Kidney epithelial cell (primary cell): ENCODE results near the gene GALNT17. TPM values are rescaled to one million over a fixed set of nuclear protein-coding genes. Genes with fewer than 3 reads are reported as not detected.

Source experiments
- DNase-seq: peaks from one replicate; pipeline ENCODE4 v3.0.0-alpha.2; 2010; ENCODE audit warnings: low read depth
- H3K27me3 ChIP-seq: 2 replicates; pipeline ENCODE4 v1.6.0; 2011; ENCODE audit warnings: low read length; ENCODE audit not compliant: control insufficient read depth, insufficient read depth
- H3K36me3 ChIP-seq: 2 replicates; pipeline ENCODE4 v1.5.1; 2011; ENCODE audit warnings: low read length; ENCODE audit not compliant: control insufficient read depth, insufficient read depth
- H3K4me3 ChIP-seq: 2 replicates; pipeline ENCODE4 v1.5.1; 2011; ENCODE audit warnings: low read depth, mild to moderate bottlenecking, control low read depth, low read length
- total RNA-seq: library from RNA; depleted of rRNA; stranded (reverse); fragments of >200 nt; gene quantifications from 2 replicates; pipeline ENCODE4 v1.2.3, GENCODE V29; 2015
- TF ChIP-seq, protein P1 (sequence below): IDR thresholded peaks from 2 replicates; pipeline ENCODE4 v1.5.1; 2011; ENCODE audit warnings: mild to moderate bottlenecking, moderate library complexity, low read length, control low read depth, inconsistent platforms; ENCODE audit not compliant: insufficient read depth, poor library complexity, severe bottlenecking

Gene GALNT17
- total RNA-seq, 1 donor from 2014 or later: 3.3 TPM

DNA sequence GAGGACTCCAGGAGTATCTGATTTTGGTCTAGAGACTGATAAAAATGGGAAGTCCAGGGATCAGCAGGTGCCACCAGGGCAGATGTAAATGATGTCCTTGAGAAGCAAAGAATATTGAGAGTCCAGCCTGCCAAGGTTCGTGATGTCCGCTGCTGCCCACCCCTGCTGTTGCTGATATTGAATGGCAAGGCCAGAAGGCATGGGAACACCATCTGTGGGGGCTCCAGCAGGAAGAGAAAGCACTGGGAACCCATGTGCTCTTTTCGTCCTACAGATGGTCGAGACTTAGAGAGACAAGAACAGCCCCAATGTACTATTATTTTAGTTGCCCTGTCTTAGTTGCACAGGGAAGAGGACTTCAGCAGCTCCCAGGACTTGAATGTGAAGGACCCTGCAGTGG, 363.9 kb downstream of the GALNT17 start:
- Histone ChIP-seq H3K36me3 (no peaks in the 10 kb centered on the region), H3K4me3 (no peak overlapping the region), H3K27me3 (no peaks in the 10 kb centered on the region)
- no peak for DNase-seq
- TF ChIP-seq, protein P1, sequence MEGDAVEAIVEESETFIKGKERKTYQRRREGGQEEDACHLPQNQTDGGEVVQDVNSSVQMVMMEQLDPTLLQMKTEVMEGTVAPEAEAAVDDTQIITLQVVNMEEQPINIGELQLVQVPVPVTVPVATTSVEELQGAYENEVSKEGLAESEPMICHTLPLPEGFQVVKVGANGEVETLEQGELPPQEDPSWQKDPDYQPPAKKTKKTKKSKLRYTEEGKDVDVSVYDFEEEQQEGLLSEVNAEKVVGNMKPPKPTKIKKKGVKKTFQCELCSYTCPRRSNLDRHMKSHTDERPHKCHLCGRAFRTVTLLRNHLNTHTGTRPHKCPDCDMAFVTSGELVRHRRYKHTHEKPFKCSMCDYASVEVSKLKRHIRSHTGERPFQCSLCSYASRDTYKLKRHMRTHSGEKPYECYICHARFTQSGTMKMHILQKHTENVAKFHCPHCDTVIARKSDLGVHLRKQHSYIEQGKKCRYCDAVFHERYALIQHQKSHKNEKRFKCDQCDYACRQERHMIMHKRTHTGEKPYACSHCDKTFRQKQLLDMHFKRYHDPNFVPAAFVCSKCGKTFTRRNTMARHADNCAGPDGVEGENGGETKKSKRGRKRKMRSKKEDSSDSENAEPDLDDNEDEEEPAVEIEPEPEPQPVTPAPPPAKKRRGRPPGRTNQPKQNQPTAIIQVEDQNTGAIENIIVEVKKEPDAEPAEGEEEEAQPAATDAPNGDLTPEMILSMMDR: no peak

DNA sequence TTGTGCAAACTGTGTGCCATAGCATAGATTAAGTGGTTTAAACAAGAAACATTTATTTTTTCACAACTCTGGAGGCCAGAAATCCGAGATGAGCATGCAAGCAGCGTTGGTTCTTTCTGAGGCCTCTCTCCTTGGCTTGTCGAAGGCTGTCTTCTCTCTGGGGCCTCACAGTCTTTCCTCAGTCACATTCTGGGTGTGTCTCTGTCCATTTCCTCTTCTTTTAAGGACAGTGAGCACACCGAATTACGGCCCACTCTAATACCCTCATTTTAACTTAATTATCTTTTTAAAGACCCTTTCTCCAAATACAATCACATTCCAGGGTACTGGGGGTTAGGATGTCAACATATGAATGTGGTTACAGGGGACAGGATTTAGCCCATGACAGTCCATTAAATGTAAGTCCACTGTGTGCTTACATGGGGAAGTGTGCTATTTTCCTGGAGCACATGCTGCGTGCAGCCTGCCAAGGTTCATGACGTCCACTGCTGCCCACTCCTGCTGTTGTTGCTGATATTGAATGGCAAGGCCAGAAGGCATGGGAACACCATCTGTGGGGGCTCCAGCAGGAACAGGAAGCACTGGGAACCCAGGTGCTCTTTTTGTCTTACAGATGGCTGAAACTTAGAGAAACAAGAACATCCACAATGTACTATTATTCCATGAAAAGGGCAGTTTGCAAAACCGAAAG, 365.5 kb downstream of the GALNT17 start:
- Histone ChIP-seq H3K4me3 (no peak overlapping the region), H3K27me3 (no peaks in the 10 kb centered on the region), H3K36me3 (no peaks in the 10 kb centered on the region)
- TF ChIP-seq, protein P1: no peak
- DNase-seq: no peak

DNA sequence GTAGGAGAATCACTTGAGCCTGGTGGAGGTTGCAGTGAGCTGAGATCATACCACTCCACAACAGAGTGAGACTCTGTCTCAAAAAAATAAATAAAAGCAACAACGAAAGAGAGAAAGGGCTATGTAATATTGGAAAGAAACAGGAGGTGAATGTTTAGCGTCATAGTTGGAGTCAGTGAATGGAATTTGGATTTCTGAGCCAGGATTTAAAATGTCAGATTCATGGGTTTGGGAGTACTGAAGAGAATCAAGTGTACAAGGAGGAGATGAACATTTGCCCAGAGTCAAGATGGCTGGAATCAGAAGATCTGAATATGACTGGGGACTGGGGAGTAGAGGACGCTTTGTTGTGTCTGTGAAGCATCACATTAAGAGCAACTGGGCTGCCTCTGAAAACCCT, 366.4 kb downstream of the GALNT17 start:
- Histone ChIP-seq H3K36me3 (no peaks in the 10 kb centered on the region), H3K27me3 (no peaks in the 10 kb centered on the region), H3K4me3 (no peak overlapping the region)
- no peak for DNase-seq
- TF ChIP-seq, protein P1: no peak

DNA sequence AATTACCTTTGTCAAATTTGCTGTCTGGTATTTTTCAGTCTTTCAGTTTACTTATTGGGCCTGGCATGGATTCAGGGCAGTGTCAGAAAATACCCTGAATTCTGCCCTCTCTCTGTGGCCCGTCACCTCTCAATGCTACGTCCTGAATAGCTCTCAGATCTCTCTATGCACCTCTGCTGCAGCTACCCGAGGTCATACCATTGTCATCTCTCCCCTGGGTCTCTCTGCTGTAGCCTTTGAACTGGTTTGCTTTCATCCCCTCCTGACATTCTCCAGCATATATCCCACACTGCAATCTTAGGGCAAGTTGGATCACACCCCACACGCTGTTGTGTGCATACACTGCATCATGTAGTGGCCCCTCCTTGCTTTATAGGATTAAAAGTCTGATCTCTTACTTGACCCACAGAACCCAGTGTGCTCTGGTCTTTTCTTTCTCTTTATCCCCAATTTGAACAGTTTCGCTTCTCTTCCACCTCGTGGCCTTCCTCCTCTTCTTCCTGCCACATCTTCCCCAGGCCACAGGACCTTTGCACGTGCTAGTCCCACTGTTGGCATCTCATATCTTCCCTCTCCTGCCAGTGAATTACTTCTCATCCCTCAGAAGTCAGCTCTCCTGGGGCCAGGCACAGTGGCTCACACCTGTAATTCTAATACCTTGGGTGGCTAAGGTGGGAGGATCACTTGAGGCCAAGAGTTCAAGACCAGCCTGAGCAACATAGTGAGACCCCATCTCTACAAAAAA, 372.9 kb downstream of the GALNT17 start:
- Histone ChIP-seq H3K36me3 (no peaks in the 10 kb centered on the region), H3K27me3 (no peaks in the 10 kb centered on the region), H3K4me3 (no peak overlapping the region)
- TF ChIP-seq, protein P1: no peak
- no peak for DNase-seq

DNA sequence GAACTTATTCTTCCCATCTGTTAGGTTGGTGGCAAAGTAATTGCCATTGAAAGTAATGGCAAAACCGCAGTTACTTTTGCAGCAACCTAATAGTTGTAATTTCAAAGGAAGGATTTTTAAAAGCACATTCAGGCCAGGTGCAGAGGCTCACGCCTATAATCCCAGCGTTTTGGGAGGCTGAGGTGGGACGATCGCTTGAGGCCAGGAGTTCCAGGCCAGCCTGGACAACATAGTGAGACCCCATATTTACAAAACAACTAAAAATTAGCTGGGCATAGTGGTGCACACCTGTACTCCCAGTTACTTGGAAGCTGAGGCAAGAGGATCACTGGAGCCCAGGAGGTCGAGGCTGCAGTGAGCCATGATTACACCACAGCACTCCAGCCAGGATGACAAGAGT, 374.9 kb downstream of the GALNT17 start:
- no peaks in the 10 kb centered on the region for H3K27me3 ChIP-seq
- TF ChIP-seq, protein P1: no peak
- H3K36me3 ChIP-seq: no peaks in the 10 kb centered on the region
- no peak for DNase-seq
- no peak overlapping the region for H3K4me3 ChIP-seq
